ENCODE data around the gene TTLL10. TPM values are rescaled to one million over a fixed set of nuclear protein-coding genes. Genes with fewer than 3 reads are reported as not detected.
A peak's percentile ranks its signal among the peaks of the same experiment; 100 is the strongest.

Gene TTLL10
- total and polyA plus RNA-seq, 5 donors: 0.09 TPM; not detected in 4

- intact Hi-C loops (cut with DNase I): no loop called here
- WGBS: 49% methylated on average over 56 of the region's 56 CpGs
- Histone ChIP-seq H3K4me3 (ENCODE audit: low read length) (no peak within 1 kb of the TSS), H3K9me3 (ENCODE audit: control insufficient read depth, low read length) (no peaks in the 10 kb centered on the region), H3K4me1 (ENCODE audit: control insufficient read depth, insufficient read depth, low read length) (no peaks in the 10 kb centered on the region), H3K27me3 (ENCODE audit: control insufficient read depth, insufficient read depth) (no peaks in the 10 kb centered on the region), H3K27ac (ENCODE audit: low read length) (no peak within 1 kb of the TSS)
- ATAC-seq (peak in 1 of 2 donors; percentile 9), DNase-seq (peak; percentile 19 to 63 (median 55))
Observed at GRCh38 chr1:1213345-1214265, 39.9 kb downstream of the TTLL10 start, which contains the start of gene TNFRSF4. TNFRSF4 (minus strand) TSS chr1:1214153; CDS start chr1:1214127, 26 bp downstream.

- DNase-seq: peak in 2 of 3 donors; percentile 31 to 34
- intact Hi-C loops (cut with DNase I): no loop called here
Observed at GRCh38 chr1:1215080-1215676, 41.5 kb downstream of the TTLL10 start.

GRCh38 chr1:1215881-1216605 is 42.4 kb downstream of the TTLL10 start:
- intact Hi-C loops (cut with DNase I): no loop called here
- no peak overlapping the region for H3K4me3 ChIP-seq (ENCODE audit: low read length)

More at GRCh38 chr1:1215080-1215676, 41.5 kb downstream of the TTLL10 start:
- H3K9me3 ChIP-seq (ENCODE audit: control insufficient read depth, low read length): no peaks in the 10 kb centered on the region
- H3K4me3 ChIP-seq (ENCODE audit: low read length): no peak overlapping the region
- no peak overlapping the region for H3K27ac ChIP-seq (ENCODE audit: low read length)
- no peaks in the 10 kb centered on the region for H3K27me3 ChIP-seq (ENCODE audit: control insufficient read depth, insufficient read depth)
- WGBS: 46% methylated on average over 11 of the region's 11 CpGs
- no peak for ATAC-seq
- H3K4me1 ChIP-seq (ENCODE audit: control insufficient read depth, insufficient read depth, low read length): no peaks in the 10 kb centered on the region

GRCh38 chr1:1216770-1217620 is 43.3 kb downstream of the TTLL10 start:
- no peak overlapping the region for H3K27ac ChIP-seq (ENCODE audit: low read length)
- DNase-seq: no peak

More at GRCh38 chr1:1215881-1216605, 42.4 kb downstream of the TTLL10 start:
- DNase-seq (no peak), ATAC-seq (no peak)
- H3K9me3 ChIP-seq (ENCODE audit: control insufficient read depth, low read length): no peaks in the 10 kb centered on the region
- no peaks in the 10 kb centered on the region for H3K4me1 ChIP-seq (ENCODE audit: control insufficient read depth, insufficient read depth, low read length)
- 86% methylated on average over 21 of the region's 21 CpGs for WGBS
- no peak overlapping the region for H3K27ac ChIP-seq (ENCODE audit: low read length)
- H3K27me3 ChIP-seq (ENCODE audit: control insufficient read depth, insufficient read depth): no peaks in the 10 kb centered on the region

GRCh38 chr1:1217621-1218523 is 44.2 kb downstream of the TTLL10 start:
- DNase-seq: no peak
- Histone ChIP-seq H3K27ac (ENCODE audit: low read length) (no peak overlapping the region), H3K4me3 (ENCODE audit: low read length) (no peak overlapping the region), H3K4me1 (ENCODE audit: control insufficient read depth, insufficient read depth, low read length) (no peaks in the 10 kb centered on the region), H3K9me3 (ENCODE audit: control insufficient read depth, low read length) (no peaks in the 10 kb centered on the region), H3K27me3 (ENCODE audit: control insufficient read depth, insufficient read depth) (no peaks in the 10 kb centered on the region)
- 89% methylated on average over 52 of the region's 52 CpGs for WGBS
- intact Hi-C loops (cut with DNase I): no loop called here
- no peak for ATAC-seq

More at GRCh38 chr1:1216770-1217620, 43.3 kb downstream of the TTLL10 start:
- ATAC-seq: no peak
- Histone ChIP-seq H3K4me1 (ENCODE audit: control insufficient read depth, insufficient read depth, low read length) (no peaks in the 10 kb centered on the region), H3K27me3 (ENCODE audit: control insufficient read depth, insufficient read depth) (no peaks in the 10 kb centered on the region), H3K9me3 (ENCODE audit: control insufficient read depth, low read length) (no peaks in the 10 kb centered on the region), H3K4me3 (ENCODE audit: low read length) (no peak overlapping the region)
- intact Hi-C loops (cut with DNase I): no loop called here
- 85% methylated on average over 74 of the region's 74 CpGs for WGBS

- H3K9me3 ChIP-seq (ENCODE audit: control insufficient read depth, low read length): no peaks in the 10 kb centered on the region
- intact Hi-C loops (cut with DNase I): no loop called here
- no peaks in the 10 kb centered on the region for H3K4me1 ChIP-seq (ENCODE audit: control insufficient read depth, insufficient read depth, low read length)
- DNase-seq (no peak), ATAC-seq (no peak)
- WGBS: 90% methylated on average over 36 of the region's 36 CpGs
- no peak overlapping the region for H3K4me3 ChIP-seq (ENCODE audit: low read length)
- H3K27ac ChIP-seq (ENCODE audit: low read length): no peak overlapping the region
- no peaks in the 10 kb centered on the region for H3K27me3 ChIP-seq (ENCODE audit: control insufficient read depth, insufficient read depth)
Observed at GRCh38 chr1:1218524-1219200, 45.0 kb downstream of the TTLL10 start.

GRCh38 chr1:1219341-1219740 is 45.7 kb downstream of the TTLL10 start:
- no peak for ATAC-seq
- no peaks in the 10 kb centered on the region for H3K4me1 ChIP-seq (ENCODE audit: control insufficient read depth, insufficient read depth, low read length)
- WGBS: 94% methylated on average over 20 of the region's 20 CpGs
- no peak overlapping the region for H3K27ac ChIP-seq (ENCODE audit: low read length)
- no peaks in the 10 kb centered on the region for H3K27me3 ChIP-seq (ENCODE audit: control insufficient read depth, insufficient read depth)
- intact Hi-C loops (cut with DNase I): no loop called here
- no peak overlapping the region for H3K4me3 ChIP-seq (ENCODE audit: low read length)
- DNase-seq: no peak
- H3K9me3 ChIP-seq (ENCODE audit: control insufficient read depth, low read length): no peaks in the 10 kb centered on the region

- 86% methylated on average over 24 of the region's 24 CpGs for WGBS
- H3K4me3 ChIP-seq (ENCODE audit: low read length): no peak overlapping the region
- ATAC-seq: no peak
- H3K9me3 ChIP-seq (ENCODE audit: control insufficient read depth, low read length): no peaks in the 10 kb centered on the region
- H3K4me1 ChIP-seq (ENCODE audit: control insufficient read depth, insufficient read depth, low read length): no peaks in the 10 kb centered on the region
- H3K27me3 ChIP-seq (ENCODE audit: control insufficient read depth, insufficient read depth): no peaks in the 10 kb centered on the region
- no peak overlapping the region for H3K27ac ChIP-seq (ENCODE audit: low read length)
- DNase-seq: no peak
- intact Hi-C loops (cut with DNase I): no loop called here
Observed at GRCh38 chr1:1220197-1220596, 46.5 kb downstream of the TTLL10 start.

GRCh38 chr1:1221887-1222574 is 48.4 kb downstream of the TTLL10 start:
- Histone ChIP-seq H3K4me3 (ENCODE audit: low read length) (no peak overlapping the region), H3K27ac (ENCODE audit: low read length) (no peak overlapping the region), H3K9me3 (ENCODE audit: control insufficient read depth, low read length) (no peaks in the 10 kb centered on the region), H3K4me1 (ENCODE audit: control insufficient read depth, insufficient read depth, low read length) (no peaks in the 10 kb centered on the region), H3K27me3 (ENCODE audit: control insufficient read depth, insufficient read depth) (no peaks in the 10 kb centered on the region)
- ATAC-seq (peak in 1 of 2 donors; percentile 3), DNase-seq (no peak)
- WGBS: 81% methylated on average over 30 of the region's 30 CpGs
- intact Hi-C loops (cut with DNase I): no loop called here
